ENCODE measurements around the gene CCDC183.

Gene CCDC183

DNA sequence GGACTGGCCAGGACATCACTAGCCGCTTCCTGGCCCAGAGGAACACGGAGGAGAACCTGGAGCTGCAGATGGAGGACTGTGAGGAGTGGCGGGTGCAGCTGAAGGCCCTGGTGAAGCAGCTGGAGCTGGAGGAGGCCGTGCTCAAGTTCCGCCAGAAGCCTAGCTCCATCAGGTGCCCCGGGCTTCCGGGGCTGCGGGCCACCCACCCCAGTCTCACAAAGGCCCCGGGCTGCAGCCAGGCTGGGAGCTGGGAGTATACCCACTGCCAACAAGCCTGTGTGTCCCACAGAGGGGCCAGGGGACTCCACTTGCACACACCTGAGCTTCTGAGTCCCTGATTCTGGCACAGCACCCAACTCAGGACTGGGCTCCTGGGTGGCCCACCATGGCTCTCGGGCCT lies 9.9 kb downstream of the CCDC183 start:
- peak overlapping the region in 1 of 2 donors; percentile 71 for H3K4me3 ChIP-seq (ENCODE audit: low read depth in 1 of 2, low read length in 2 of 2)
- H3K27me3 ChIP-seq (ENCODE audit: low read depth, low read length) = peaks cover 6% of the 10 kb centered on the region

DNA sequence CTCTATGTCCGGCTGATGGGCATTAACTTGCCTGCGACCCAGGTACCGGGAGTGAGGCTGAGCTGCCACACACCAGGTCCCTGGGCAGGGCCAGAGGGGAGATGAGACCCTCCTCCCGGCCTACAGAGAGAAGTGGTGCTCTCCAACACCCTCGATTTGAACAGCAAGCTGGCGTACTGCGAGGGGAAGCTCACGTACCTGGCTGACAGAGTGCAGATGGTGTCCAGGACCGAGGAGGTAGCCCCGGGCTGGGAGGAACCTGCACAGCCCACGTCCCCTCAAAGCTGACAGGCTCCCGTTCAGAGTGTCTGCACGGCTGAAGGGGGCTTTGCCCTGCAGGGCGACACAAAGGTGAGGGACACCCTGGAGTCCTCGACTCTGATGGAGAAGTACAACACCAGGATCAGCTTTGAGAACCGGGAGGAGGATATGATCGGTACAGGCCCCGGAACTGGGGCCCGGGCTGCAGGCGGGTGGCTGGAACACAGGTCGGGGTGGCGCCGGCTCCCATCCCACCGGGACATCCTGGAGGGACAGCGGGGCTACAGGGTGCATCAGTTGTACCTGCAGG lies 10.6 kb downstream of the CCDC183 start:
- no peaks in the 10 kb centered on the region for H3K9me3 ChIP-seq (ENCODE audit: control insufficient read depth in 1 of 2, low read length in 2 of 2)
- H3K36me3 ChIP-seq (ENCODE audit: control insufficient read depth in 1 of 2, insufficient read depth in 2 of 2, low read length in 2 of 2) = peaks cover 0 to 4% of the 10 kb centered on the region in 2 donors
- H3K27ac ChIP-seq (ENCODE audit: low read length) = no peak overlapping the region
- H3K27me3 ChIP-seq (ENCODE audit: low read depth, low read length) = peaks cover 6% of the 10 kb centered on the region
- H3K4me1 ChIP-seq (ENCODE audit: control insufficient read depth in 1 of 2, insufficient read depth in 2 of 2, low read length in 2 of 2) = peaks cover 16 to 37% of the 10 kb centered on the region in 2 donors
- peak overlapping the region; percentile 63 to 71 for H3K4me3 ChIP-seq (ENCODE audit: low read depth in 1 of 2, low read length in 2 of 2)

More for the DNA sequence above, 9.9 kb downstream of the CCDC183 start:
- peaks cover 16 to 36% of the 10 kb centered on the region in 2 donors for H3K4me1 ChIP-seq (ENCODE audit: control insufficient read depth in 1 of 2, insufficient read depth in 2 of 2, low read length in 2 of 2)
- H3K27ac ChIP-seq (ENCODE audit: low read length) = no peak overlapping the region
- peaks cover 0 to 4% of the 10 kb centered on the region in 2 donors for H3K36me3 ChIP-seq (ENCODE audit: control insufficient read depth in 1 of 2, insufficient read depth in 2 of 2, low read length in 2 of 2)
- no peaks in the 10 kb centered on the region for H3K9me3 ChIP-seq (ENCODE audit: control insufficient read depth in 1 of 2, low read length in 2 of 2)

GRCh38 chr9:136807281-136808074 lies 11.3 kb downstream of the CCDC183 start, which contains the start of gene RABL6:
Gene RABL6 (plus strand): TSS chr9:136807948. CDS start chr9:136808197, 249 bp downstream.
- H3K9me3 ChIP-seq (ENCODE audit: control insufficient read depth in 1 of 2, low read length in 2 of 2) = no peaks in the 10 kb centered on the region
- peaks cover 16 to 37% of the 10 kb centered on the region in 2 donors for H3K4me1 ChIP-seq (ENCODE audit: control insufficient read depth in 1 of 2, insufficient read depth in 2 of 2, low read length in 2 of 2)
- H3K36me3 ChIP-seq (ENCODE audit: control insufficient read depth in 1 of 2, insufficient read depth in 2 of 2, low read length in 2 of 2) = peaks cover 0 to 4% of the 10 kb centered on the region in 2 donors
- peak within 1 kb of the TSS; percentile 51 for H3K27ac ChIP-seq (ENCODE audit: low read length)
- H3K27me3 ChIP-seq (ENCODE audit: low read depth, low read length) = peaks cover under 1% of the 10 kb centered on the region
- H3K4me3 ChIP-seq (ENCODE audit: low read depth in 1 of 2, low read length in 2 of 2) = peak within 1 kb of the TSS; percentile 63 to 88

DNA sequence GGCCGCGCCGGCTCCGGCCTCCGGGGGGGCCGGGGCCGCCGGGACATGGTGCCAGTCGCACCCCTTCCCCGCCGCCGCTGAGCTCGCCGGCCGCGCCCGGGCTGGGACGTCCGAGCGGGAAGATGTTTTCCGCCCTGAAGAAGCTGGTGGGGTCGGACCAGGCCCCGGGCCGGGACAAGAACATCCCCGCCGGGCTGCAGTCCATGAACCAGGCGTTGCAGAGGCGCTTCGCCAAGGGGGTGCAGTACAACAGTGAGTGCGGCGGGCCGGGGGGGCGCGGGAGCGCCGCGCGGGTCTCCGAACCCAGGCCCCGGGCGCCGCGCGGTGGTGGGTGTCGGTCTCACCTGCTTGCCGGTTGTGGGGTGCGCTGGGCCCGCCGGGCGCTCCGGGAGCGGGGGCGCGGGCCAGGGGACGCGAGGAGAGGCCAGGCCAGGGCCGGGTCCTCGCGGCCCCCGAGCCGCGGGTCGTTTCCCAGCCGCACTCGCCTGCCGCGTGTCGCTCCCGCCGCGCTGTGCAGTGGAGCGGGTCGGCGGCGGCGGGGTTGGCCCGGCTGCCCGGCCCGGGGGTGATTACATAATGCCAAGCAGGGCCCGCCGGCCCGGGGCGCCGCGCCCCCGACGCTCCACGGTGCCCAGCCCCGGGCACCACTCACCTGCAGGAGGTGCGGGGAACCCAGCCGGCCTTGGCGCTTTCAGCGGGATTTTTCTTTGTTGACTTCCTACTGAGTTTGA lies 12.1 kb downstream of the CCDC183 start:
- Histone ChIP-seq H3K4me1 (ENCODE audit: control insufficient read depth in 1 of 2, insufficient read depth in 2 of 2, low read length in 2 of 2) (peaks cover 16 to 37% of the 10 kb centered on the region in 2 donors), H3K36me3 (ENCODE audit: control insufficient read depth in 1 of 2, insufficient read depth in 2 of 2, low read length in 2 of 2) (peaks cover 4 to 7% of the 10 kb centered on the region in 2 donors), H3K27me3 (ENCODE audit: low read depth, low read length) (no peaks in the 10 kb centered on the region), H3K4me3 (ENCODE audit: low read depth in 1 of 2, low read length in 2 of 2) (peak overlapping the region; percentile 55 to 88), H3K27ac (ENCODE audit: low read length) (no peak overlapping the region), H3K9me3 (ENCODE audit: control insufficient read depth in 1 of 2, low read length in 2 of 2) (no peaks in the 10 kb centered on the region)

DNA sequence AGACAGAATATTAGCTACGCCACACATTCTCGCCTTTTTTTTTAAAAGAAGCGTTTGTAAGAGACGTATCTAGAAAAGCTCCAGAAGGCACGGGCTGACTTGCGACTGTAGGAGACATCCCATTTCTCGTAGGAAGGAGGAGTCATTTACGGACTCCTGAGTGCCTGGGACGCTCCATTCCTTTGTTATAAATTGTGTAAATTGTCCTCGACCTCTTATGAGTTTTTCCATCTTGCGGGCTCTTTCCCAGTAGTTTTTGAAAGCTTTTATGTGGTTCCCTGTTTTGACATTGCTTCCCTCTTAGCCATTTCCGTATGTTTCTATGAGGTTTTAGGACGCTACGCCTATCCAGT lies 12.6 kb downstream of the CCDC183 start:
- Histone ChIP-seq H3K27me3 (ENCODE audit: low read depth, low read length) (no peaks in the 10 kb centered on the region), H3K4me1 (ENCODE audit: control insufficient read depth in 1 of 2, insufficient read depth in 2 of 2, low read length in 2 of 2) (peaks cover 16 to 37% of the 10 kb centered on the region in 2 donors), H3K9me3 (ENCODE audit: control insufficient read depth in 1 of 2, low read length in 2 of 2) (no peaks in the 10 kb centered on the region), H3K27ac (ENCODE audit: low read length) (no peak overlapping the region), H3K4me3 (ENCODE audit: low read depth in 1 of 2, low read length in 2 of 2) (peak overlapping the region; percentile 51 to 88), H3K36me3 (ENCODE audit: control insufficient read depth in 1 of 2, insufficient read depth in 2 of 2, low read length in 2 of 2) (peaks cover 4 to 8% of the 10 kb centered on the region in 2 donors)

- Histone ChIP-seq H3K4me1 (ENCODE audit: control insufficient read depth in 1 of 2, insufficient read depth in 2 of 2, low read length in 2 of 2) (peaks cover 4 to 11% of the 10 kb centered on the region in 2 donors), H3K4me3 (ENCODE audit: low read depth in 1 of 2, low read length in 2 of 2) (no peak overlapping the region), H3K27ac (ENCODE audit: low read length) (no peak overlapping the region), H3K36me3 (ENCODE audit: control insufficient read depth in 1 of 2, insufficient read depth in 2 of 2, low read length in 2 of 2) (peaks cover under 1 to 8% of the 10 kb centered on the region in 2 donors), H3K27me3 (ENCODE audit: low read depth, low read length) (no peaks in the 10 kb centered on the region), H3K9me3 (ENCODE audit: control insufficient read depth in 1 of 2, low read length in 2 of 2) (no peaks in the 10 kb centered on the region)
Measured at GRCh38 chr9:136814725-136815421, 18.7 kb downstream of the CCDC183 start.

DNA sequence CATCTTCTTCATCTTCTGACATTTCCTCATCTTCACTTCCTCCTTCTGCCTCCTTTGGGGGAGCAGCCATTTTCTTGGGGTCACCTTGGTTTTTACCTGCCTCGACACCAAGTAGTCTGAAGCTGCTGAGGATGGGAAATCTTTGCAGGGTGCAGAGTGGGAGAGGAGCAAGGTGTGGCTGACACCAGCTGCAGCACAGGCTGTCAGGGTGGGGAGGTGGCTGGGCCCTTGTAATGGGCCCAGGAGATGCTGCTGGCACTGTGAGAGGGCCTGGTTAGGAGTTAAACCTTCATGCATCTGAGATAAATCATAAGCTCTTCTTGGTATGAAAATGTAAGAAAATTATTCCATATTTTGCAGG lies 19.3 kb downstream of the CCDC183 start:
- H3K4me3 ChIP-seq (ENCODE audit: low read depth in 1 of 2, low read length in 2 of 2) = no peak overlapping the region
- no peaks in the 10 kb centered on the region for H3K9me3 ChIP-seq (ENCODE audit: control insufficient read depth in 1 of 2, low read length in 2 of 2)
- H3K36me3 ChIP-seq (ENCODE audit: control insufficient read depth in 1 of 2, insufficient read depth in 2 of 2, low read length in 2 of 2) = peaks cover 0 to 8% of the 10 kb centered on the region in 2 donors
- H3K4me1 ChIP-seq (ENCODE audit: control insufficient read depth in 1 of 2, insufficient read depth in 2 of 2, low read length in 2 of 2) = peaks cover 0 to 5% of the 10 kb centered on the region in 2 donors
- H3K27ac ChIP-seq (ENCODE audit: low read length) = no peak overlapping the region
- no peaks in the 10 kb centered on the region for H3K27me3 ChIP-seq (ENCODE audit: low read depth, low read length)

DNA sequence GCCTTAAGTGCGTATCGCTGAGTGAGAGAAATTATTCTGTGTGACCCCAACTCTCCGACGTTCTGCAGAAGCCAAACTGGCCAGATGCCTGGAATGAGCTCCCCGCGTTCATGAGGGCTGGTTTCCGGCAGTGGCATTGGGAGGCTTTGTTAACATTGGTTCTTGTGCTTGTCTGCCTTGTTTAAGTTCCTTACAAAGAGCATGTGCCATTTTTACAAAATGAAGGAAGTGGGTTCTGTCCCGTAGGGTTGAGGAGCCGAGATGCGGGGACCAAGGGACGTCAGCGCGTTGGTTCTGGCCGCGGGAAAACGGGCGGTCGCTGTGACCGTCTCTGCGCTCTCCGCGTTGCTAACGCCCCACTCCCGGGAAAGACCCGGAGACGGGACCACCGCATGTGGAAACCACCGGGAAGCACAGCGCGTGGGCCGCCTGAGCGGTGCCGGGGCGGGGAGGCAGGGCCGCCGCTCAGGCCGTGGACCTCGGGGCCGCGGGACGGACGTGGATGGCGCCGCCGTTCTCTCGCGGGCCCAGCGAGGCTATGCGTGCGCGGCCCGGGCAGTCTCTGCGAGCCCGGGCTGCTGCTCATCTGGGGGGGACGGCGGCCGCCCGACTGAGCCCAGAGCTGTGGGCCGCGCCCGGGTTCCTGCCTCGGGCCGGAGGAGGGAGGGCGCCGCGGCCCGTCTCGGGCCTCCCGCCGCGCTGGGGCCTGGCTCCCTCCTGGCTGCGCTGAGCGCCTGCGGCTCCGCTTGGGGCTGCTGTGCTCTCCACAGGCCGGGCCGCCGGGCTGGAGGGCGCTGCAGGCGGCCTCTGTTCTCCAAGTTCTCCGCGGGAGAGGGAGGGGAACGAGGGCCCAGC lies 25.1 kb downstream of the CCDC183 start:
- H3K4me3 ChIP-seq (ENCODE audit: low read depth in 1 of 2, low read length in 2 of 2) = peak overlapping the region; percentile 21 to 54
- H3K4me1 ChIP-seq (ENCODE audit: control insufficient read depth in 1 of 2, insufficient read depth in 2 of 2, low read length in 2 of 2) = peaks cover 0 to 7% of the 10 kb centered on the region in 2 donors
- no peaks in the 10 kb centered on the region for H3K27me3 ChIP-seq (ENCODE audit: low read depth, low read length)
- no peak overlapping the region for H3K27ac ChIP-seq (ENCODE audit: low read length)
- no peaks in the 10 kb centered on the region for H3K9me3 ChIP-seq (ENCODE audit: control insufficient read depth in 1 of 2, low read length in 2 of 2)
- H3K36me3 ChIP-seq (ENCODE audit: control insufficient read depth in 1 of 2, insufficient read depth in 2 of 2, low read length in 2 of 2) = peaks cover 0 to 25% of the 10 kb centered on the region in 2 donors

GRCh38 chr9:136821826-136822544 lies 25.8 kb downstream of the CCDC183 start:
- Histone ChIP-seq H3K4me1 (ENCODE audit: control insufficient read depth in 1 of 2, insufficient read depth in 2 of 2, low read length in 2 of 2) (peaks cover 0 to 7% of the 10 kb centered on the region in 2 donors), H3K4me3 (ENCODE audit: low read depth in 1 of 2, low read length in 2 of 2) (peak overlapping the region in 1 of 2 donors; percentile 54), H3K27ac (ENCODE audit: low read length) (no peak overlapping the region), H3K27me3 (ENCODE audit: low read depth, low read length) (no peaks in the 10 kb centered on the region), H3K36me3 (ENCODE audit: control insufficient read depth in 1 of 2, insufficient read depth in 2 of 2, low read length in 2 of 2) (peaks cover 0 to 33% of the 10 kb centered on the region in 2 donors), H3K9me3 (ENCODE audit: control insufficient read depth in 1 of 2, low read length in 2 of 2) (no peaks in the 10 kb centered on the region)
